GM12874 (cell line): ENCODE measurements around the gene PLCL1.

Experiments used
- TF ChIP-seq, protein P1 (sequence below): IDR thresholded peaks from 2 replicates; pipeline ENCODE4 v1.5.1; 2011; ENCODE audit warnings: low read depth, mild to moderate bottlenecking, control low read depth, low read length, moderate library complexity; ENCODE audit not compliant: insufficient read depth

Gene PLCL1

DNA sequence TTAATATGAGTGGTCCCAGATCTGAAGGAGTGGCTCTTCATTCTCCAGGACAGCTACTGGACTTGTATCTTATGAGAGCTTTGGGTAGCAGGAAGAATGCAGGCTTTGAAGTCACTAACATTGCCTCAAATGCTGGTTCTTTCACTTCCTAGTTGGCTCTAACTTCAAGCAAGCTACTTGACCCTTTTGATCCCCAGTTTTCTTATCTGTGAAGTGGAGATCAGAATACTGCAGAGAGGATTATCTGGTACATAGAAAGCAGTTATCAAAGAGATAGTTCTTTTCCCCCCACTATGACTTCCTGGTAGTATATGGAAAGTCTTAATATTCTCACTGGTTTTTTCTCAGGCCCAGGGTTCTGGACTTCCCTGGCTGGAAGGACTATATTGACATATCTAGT is 3.4 kb upstream of the PLCL1 start:
- TF ChIP-seq, protein P1, sequence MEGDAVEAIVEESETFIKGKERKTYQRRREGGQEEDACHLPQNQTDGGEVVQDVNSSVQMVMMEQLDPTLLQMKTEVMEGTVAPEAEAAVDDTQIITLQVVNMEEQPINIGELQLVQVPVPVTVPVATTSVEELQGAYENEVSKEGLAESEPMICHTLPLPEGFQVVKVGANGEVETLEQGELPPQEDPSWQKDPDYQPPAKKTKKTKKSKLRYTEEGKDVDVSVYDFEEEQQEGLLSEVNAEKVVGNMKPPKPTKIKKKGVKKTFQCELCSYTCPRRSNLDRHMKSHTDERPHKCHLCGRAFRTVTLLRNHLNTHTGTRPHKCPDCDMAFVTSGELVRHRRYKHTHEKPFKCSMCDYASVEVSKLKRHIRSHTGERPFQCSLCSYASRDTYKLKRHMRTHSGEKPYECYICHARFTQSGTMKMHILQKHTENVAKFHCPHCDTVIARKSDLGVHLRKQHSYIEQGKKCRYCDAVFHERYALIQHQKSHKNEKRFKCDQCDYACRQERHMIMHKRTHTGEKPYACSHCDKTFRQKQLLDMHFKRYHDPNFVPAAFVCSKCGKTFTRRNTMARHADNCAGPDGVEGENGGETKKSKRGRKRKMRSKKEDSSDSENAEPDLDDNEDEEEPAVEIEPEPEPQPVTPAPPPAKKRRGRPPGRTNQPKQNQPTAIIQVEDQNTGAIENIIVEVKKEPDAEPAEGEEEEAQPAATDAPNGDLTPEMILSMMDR, result no peak

DNA sequence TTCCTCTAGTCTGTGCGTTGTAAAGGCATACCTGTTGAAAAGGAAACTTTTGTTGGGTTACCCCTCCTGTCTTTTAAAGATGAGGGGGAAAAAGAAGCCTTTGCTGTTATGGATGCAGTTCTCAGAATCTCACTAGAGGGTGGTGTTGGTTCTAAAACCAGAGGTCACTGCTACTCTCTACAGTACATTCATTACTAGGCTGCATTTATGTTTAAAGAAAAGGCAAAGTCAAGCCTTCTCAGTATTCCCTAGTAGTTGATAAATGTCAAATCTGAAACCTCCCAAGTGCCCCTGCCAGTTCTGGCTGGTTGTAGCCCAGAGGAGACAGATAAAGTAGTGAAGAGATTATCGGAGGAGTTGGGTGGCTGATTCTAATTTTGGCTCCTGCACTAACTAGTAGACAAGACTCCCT is 1.4 kb upstream of the PLCL1 start:
- TF ChIP-seq, protein P1, result peak; percentile 64

DNA sequence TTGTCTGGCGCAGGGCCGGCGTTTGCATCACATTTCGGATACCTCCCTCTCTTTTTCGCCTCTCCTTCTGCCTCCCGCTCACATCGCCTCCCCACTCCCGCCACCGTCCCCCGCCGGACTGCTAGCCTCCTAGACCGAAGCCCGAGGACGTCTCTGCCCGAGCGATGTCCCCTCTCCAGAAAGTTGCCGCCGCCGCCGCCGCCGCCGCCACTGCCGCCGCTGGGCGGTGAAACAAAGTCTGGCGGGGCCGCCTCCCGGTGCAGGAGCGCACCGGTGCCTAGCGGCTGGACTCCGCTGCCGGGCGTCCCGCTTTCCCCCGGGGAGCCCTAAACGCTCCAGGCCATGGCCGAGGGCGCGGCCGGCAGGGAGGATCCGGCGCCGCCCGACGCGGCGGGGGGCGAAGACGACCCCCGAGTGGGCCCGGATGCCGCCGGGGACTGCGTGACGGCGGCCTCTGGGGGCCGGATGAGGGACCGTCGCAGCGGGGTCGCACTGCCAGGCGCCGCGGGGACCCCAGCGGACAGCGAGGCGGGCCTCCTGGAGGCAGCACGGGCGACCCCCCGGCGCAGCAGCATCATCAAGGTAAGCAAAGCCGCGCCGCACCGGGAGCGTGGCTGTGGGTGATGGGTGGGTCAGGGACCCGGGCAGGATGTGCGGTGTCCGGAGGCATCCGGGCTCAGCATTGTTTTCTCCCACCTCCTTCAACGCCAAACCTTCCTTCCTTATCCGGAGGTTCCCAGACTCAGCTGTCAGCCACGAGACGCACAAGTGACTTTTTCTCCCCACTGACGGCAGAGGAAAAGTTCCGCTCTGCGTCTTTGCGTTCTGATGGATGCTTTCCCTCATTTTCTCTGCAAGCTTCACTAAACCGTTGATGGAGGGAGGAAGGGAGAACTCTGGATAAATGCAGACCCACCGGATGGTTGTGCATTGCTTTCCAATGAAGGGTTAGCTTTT is 643 bp downstream of the PLCL1 start:
- TF ChIP-seq, protein P1, result peak; percentile 28; the same call in 1 of the 2 replicates

DNA sequence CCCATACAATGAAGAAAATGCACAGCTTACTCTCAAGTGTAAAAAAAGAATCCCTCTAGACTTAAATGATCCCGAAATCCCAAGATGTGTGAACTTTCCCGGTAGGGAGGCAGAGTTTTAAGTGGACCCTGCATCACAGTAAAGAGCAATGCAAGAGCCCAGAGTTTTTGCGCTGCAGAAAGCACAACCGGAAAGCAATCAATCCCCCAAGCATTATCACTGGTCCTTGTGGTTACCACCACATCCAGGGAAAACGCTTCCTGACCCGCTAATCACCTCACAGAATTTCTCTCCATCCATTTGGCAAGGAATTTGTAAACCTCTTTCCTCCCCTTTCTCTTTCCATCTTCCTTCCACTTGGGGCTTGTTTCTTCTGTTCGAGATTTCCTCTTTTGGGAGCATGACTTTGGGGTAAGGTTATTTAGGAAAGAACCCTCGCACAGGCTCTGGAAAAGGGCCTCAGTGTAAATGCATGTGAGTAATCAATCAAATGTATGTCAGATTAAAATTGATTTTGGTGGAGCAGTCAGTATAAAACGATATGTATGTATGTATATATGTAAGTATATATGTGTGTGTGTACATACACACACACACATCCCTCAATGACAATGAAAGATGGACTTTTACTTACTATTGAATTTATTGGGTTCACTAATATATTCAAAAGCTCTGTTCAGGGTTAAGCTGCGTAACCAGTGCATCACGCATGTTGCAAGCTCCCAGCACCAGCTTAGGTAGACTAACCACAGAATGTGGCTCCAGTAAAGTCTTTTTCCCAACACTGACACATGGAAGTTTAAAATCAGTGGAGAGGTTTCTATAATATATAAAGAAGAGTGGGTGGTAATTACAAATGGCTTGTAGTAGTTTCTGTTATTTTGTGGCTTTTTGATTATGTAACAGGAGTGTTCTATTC is 1.6 kb downstream of the PLCL1 start:
- TF ChIP-seq, protein P1, result no peak

DNA sequence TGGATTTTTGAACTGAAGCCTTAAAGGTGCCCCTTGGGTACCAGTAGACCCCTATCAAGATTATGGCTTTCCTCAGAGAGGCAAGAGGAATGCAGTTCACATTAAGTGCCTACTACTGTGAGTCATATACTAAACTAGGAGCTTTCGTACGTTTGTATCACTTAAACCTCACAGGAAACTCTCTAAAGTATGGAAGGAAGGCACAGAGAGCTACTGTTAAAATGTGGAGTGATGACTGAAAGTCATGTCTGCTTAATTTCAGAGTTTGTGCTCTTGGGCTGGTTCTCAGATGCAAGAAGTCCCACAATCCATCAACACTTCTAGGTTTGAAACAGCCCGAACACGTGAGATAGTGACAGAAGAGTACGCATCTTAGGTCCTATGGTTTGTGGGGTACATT is 4.7 kb downstream of the PLCL1 start:
- TF ChIP-seq, protein P1, result no peak

DNA sequence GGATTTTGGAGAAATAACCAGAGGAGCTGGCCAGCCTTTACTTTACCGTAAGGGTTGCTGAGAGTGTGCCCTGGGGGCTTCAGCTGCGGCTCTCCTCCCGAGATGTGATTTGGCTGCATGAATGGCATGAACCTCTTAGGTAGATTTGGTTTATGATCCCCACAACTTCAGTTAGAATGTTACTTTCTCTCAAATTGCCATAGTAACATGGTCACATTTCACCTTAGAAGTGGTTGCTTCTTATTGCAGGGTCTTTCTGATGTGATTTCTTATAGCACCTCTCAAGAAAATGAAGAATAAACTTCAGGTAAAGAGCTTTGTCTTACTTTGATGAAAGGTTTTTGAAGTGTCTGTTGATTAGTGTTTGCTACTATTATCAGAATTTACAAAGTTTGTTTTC is 5.6 kb downstream of the PLCL1 start:
- TF ChIP-seq, protein P1, result no peak

DNA sequence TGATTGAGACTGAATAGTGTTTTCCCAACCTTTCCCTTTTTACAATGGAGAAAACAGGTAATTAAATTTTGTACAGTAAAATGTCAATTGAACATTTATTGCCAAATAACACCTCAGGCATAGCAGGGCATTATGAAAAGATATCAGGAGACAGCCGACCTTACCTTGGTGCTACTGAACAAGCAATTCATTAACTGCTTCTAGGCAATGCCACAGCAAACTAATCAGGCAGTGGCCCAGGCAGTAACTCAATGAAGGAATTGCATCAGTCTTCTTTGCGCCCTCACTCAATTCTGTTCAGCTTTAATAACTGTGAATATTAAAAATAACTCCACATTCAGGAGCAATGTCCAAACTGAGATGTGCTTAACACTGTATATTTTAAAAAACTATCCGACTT is 6.1 kb downstream of the PLCL1 start:
- TF ChIP-seq, protein P1, result no peak
